H9 (cell line): Measurements from ENCODE around the gene TBC1D7. TPM values are rescaled to one million over a fixed set of nuclear protein-coding genes. Genes with fewer than 3 reads are reported as not detected.

Experiments used
- DNase-seq: peaks from one replicate; pipeline ENCODE4 v3.0.0-alpha.2; 2017
- H2AFZ ChIP-seq: one replicate; pipeline ENCODE4 v1.6.1; 2013; ENCODE audit warnings: mild to moderate bottlenecking, low read length, control low read depth, moderate library complexity
- H2AK5ac ChIP-seq: 2 replicates; pipeline ENCODE4 v1.6.1; 2013; ENCODE audit warnings: low read length, control low read depth, mixed read lengths; ENCODE audit not compliant: insufficient read length
- H2BK120ac ChIP-seq: one replicate; pipeline ENCODE4 v1.6.1; 2013; ENCODE audit warnings: low read depth, mild to moderate bottlenecking, low read length, control low read depth, inconsistent platforms; ENCODE audit not compliant: poor library complexity, severe bottlenecking
- H2BK12ac ChIP-seq: 2 replicates; pipeline ENCODE4 v1.6.1; 2013; ENCODE audit warnings: low read length, control low read depth, mixed read lengths, low read depth; ENCODE audit not compliant: insufficient read length
- H2BK15ac ChIP-seq: 2 replicates; pipeline ENCODE4 v1.6.1; 2013; ENCODE audit warnings: low read depth, low read length, control low read depth
- H2BK20ac ChIP-seq: one replicate; pipeline ENCODE4 v1.6.1; 2013; ENCODE audit warnings: low read depth, mild to moderate bottlenecking, low read length, control low read depth, inconsistent platforms; ENCODE audit not compliant: poor library complexity, severe bottlenecking
- H2BK5ac ChIP-seq: 2 replicates; pipeline ENCODE4 v1.6.1; 2013; ENCODE audit warnings: low read length, control low read depth, mixed read lengths; ENCODE audit not compliant: insufficient read length
- H3K14ac ChIP-seq: 2 replicates; pipeline ENCODE4 v1.6.1; 2013; ENCODE audit warnings: low read length, control low read depth; ENCODE audit not compliant: insufficient read depth
- H3K18ac ChIP-seq: 2 replicates; pipeline ENCODE4 v1.6.1; 2013; ENCODE audit warnings: low read depth, mild to moderate bottlenecking, mixed read lengths, low read length, control low read depth; ENCODE audit not compliant: insufficient read length
- H3K23ac ChIP-seq: 2 replicates; pipeline ENCODE4 v1.6.1; 2013; ENCODE audit warnings: low read length, control low read depth, mixed read lengths, low read depth; ENCODE audit not compliant: insufficient read length
- H3K23me2 ChIP-seq: 2 replicates; pipeline ENCODE4 v1.6.1; 2013; ENCODE audit warnings: low read depth, mild to moderate bottlenecking, mixed read lengths, low read length, control low read depth; ENCODE audit not compliant: insufficient read length, poor library complexity, severe bottlenecking
- H3K27ac ChIP-seq: 2 replicates; pipeline ENCODE4 v1.5.1; 2013; ENCODE audit warnings: low read length, control low read depth, mixed read lengths, low read depth; ENCODE audit not compliant: insufficient read length
- H3K27me3 ChIP-seq: 2 replicates; pipeline ENCODE4 v1.6.1; 2013; ENCODE audit warnings: low read length, control low read depth, inconsistent platforms; ENCODE audit not compliant: insufficient read depth
- H3K4ac ChIP-seq: 2 replicates; pipeline ENCODE4 v1.6.1; 2013; ENCODE audit warnings: low read depth, mild to moderate bottlenecking, control low read depth, inconsistent platforms, low read length, moderate library complexity
- H3K4me1 ChIP-seq: 2 replicates; pipeline ENCODE4 v1.6.1; 2013; ENCODE audit warnings: low read length, control low read depth, inconsistent platforms; ENCODE audit not compliant: insufficient read depth
- H3K4me2 ChIP-seq: 2 replicates; pipeline ENCODE4 v1.6.1; 2013; ENCODE audit warnings: low read length, control low read depth, mixed read lengths; ENCODE audit not compliant: insufficient read length, insufficient read depth
- H3K56ac ChIP-seq: 2 replicates; pipeline ENCODE4 v1.6.1; 2013; ENCODE audit warnings: low read depth, mild to moderate bottlenecking, mixed read lengths, low read length, control low read depth; ENCODE audit not compliant: insufficient read length
- H3K79me1 ChIP-seq: 2 replicates; pipeline ENCODE4 v1.6.1; 2013; ENCODE audit warnings: low read depth, mild to moderate bottlenecking, moderate library complexity, low read length, control low read depth, inconsistent platforms; ENCODE audit not compliant: insufficient read depth, poor library complexity, severe bottlenecking
- H3K79me2 ChIP-seq: 2 replicates; pipeline ENCODE4 v1.6.1; 2013; ENCODE audit warnings: low read length, control low read depth, inconsistent platforms; ENCODE audit not compliant: insufficient read depth
- H3K9ac ChIP-seq: 2 replicates; pipeline ENCODE4 v1.6.1; 2013; ENCODE audit warnings: low read length, control low read depth, mixed read lengths; ENCODE audit not compliant: insufficient read length; ENCODE audit errors: extremely low read depth
- H3K9me3 ChIP-seq: one replicate; pipeline ENCODE4 v1.6.1; 2013; ENCODE audit warnings: low read depth, low read length, inconsistent platforms; ENCODE audit not compliant: control insufficient read depth
- H3T11ph ChIP-seq: one replicate; pipeline ENCODE4 v1.6.1; 2013; ENCODE audit warnings: mild to moderate bottlenecking, low read length, control low read depth, inconsistent platforms
- H4K20me1 ChIP-seq: one replicate; pipeline ENCODE4 v1.6.1; 2013; ENCODE audit not compliant: control insufficient read depth, insufficient read length, insufficient read depth
- H4K5ac ChIP-seq: 2 replicates; pipeline ENCODE4 v1.6.1; 2013; ENCODE audit warnings: low read depth, mild to moderate bottlenecking, mixed read lengths, low read length, control low read depth; ENCODE audit not compliant: insufficient read length
- H4K8ac ChIP-seq: replicated peaks from 2 replicates; pipeline ENCODE4 v1.6.1; 2013; ENCODE audit warnings: low read length, control low read depth, mixed read lengths, low read depth; ENCODE audit not compliant: insufficient read length
- H4K91ac ChIP-seq: 2 replicates; pipeline ENCODE4 v1.6.1; 2013; ENCODE audit warnings: low read depth, mild to moderate bottlenecking, moderate library complexity, mixed read lengths, low read length, control low read depth; ENCODE audit not compliant: insufficient read length
- H3K27ac Mint-ChIP-seq, 3 experiments: 2 replicates in 2 of 3; 3 replicates in 1 of 3; pipeline ENCODE4 v1.8.0; 2020 to 2021; ENCODE audit warnings: mixed read lengths in 3 of 3, mild to moderate bottlenecking in 1 of 3, moderate library complexity in 1 of 3
- H3K27me3 Mint-ChIP-seq: 2 replicates; pipeline ENCODE4 v1.8.0; 2021; ENCODE audit warnings: low read depth, mild to moderate bottlenecking, moderate library complexity, mixed read lengths
- H3K36me3 Mint-ChIP-seq, 3 experiments: 2 replicates in 2 of 3; 3 replicates in 1 of 3; pipeline ENCODE4 v1.8.0; 2020 to 2021; ENCODE audit warnings: low read depth in 3 of 3, mixed read lengths in 3 of 3; ENCODE audit not compliant: insufficient read depth in 1 of 3
- H3K4me1 Mint-ChIP-seq, 2 experiments: 2 replicates each; pipeline ENCODE4 v1.8.0; 2020; ENCODE audit warnings: mixed read lengths in 2 of 2
- H3K4me3 Mint-ChIP-seq, 2 experiments: 2 replicates in 1 of 2; 3 replicates in 1 of 2; pipeline ENCODE4 v1.8.0; 2020 to 2021; ENCODE audit warnings: mild to moderate bottlenecking in 2 of 2, mixed read lengths in 2 of 2, moderate library complexity in 1 of 2
- H3K9me3 Mint-ChIP-seq, 2 experiments: 2 replicates in 1 of 2; 3 replicates in 1 of 2; pipeline ENCODE4 v1.8.0; 2020; ENCODE audit warnings: mild to moderate bottlenecking in 2 of 2, mixed read lengths in 2 of 2, moderate library complexity in 1 of 2
- CTCF ChIP-seq: fragments of 200-600 bp; sonication (generic); conservative IDR thresholded peaks from 3 replicates; pipeline ENCODE4 v1.8.0; 2021; ENCODE audit warnings: antibody characterized with exemption, mild to moderate bottlenecking
- WGBS: extraction: QIAGEN DNeasy Blood & Tissue Kit; methylation state at CpG from one replicate; pipeline ENCODE4 v1.1.7; 2013; ENCODE audit warnings: missing lambda C conversion rate, low lambda C conversion rate, mixed read lengths; ENCODE audit not compliant: insufficient read length; ENCODE audit errors: extremely low coverage; 5-methylcytosine and 5-hydroxymethylcytosine counted together
- total RNA-seq: library from RNA; stranded (reverse); gene quantifications from 2 replicates; pipeline ENCODE4 v1.2.1, GENCODE V29; 2021

TBC1D7 gene
- total RNA-seq, 1 experiment from 2014 or later: 33.9 TPM

DNA sequence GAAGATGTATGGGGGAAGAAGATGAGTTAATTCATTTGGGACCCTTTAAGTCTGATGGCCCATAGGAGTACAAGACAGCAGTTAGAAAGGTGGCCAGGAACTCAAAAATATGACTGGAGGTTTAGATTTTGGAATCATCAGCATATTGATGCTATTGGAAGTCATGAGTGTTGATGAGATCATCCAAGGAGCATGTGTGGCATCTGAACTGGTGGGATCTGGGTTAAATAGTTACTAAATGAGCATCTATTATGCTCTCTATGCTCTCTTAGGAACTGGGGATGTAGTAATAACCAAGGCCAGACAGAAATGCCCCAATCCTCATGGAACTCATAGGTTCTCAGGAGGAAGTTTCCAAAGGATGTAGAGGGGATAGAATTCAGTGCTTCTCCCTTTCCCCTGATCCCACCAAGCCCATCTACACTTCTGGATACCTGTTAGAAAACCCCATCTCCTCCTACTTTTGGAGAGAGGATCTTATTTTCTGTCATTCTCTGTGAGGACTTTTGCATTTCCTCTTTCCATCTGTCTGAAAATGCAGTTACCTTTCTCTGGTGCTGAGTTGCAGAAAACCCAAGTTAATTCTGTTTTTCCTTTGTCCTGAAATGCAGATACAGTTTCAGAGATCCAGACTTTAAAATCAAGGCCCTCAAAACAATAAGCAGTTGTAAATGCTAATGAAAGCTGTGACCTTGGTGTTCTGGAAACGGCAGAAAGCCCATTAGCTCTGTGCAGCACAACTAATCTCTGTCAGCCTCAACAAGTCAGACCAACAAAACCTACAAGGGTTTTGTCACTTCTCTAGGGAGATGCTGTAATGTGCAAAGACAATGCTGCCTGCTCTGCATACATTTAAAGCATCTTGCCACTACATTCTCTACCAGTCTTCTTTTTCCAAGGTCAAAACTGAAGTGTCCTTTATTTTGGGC, 65.8 kb downstream of the TBC1D7 start:
- Histone ChIP-seq H3K79me1 (no peaks in the 10 kb centered on the region), H4K5ac (no peak overlapping the region), H3K23ac (no peak overlapping the region), H3K27ac (no peak overlapping the region), H2BK5ac (no peak overlapping the region), H3K4ac (no peak overlapping the region), H3K23me2 (no peaks in the 10 kb centered on the region), H3K4me2 (no peak overlapping the region), H3K4me1 (no peaks in the 10 kb centered on the region), H4K8ac (no peak overlapping the region), H4K91ac (no peak overlapping the region), H2AK5ac (no peak overlapping the region), H3K79me2 (no peaks in the 10 kb centered on the region), H3K9me3 (no peaks in the 10 kb centered on the region), H4K20me1 (no peaks in the 10 kb centered on the region), H3K27me3 (no peaks in the 10 kb centered on the region), H2BK12ac (no peak overlapping the region), H2BK15ac (no peak overlapping the region), H2BK120ac (no peak overlapping the region), H3K56ac (no peak overlapping the region), H3K14ac (no peak overlapping the region), H2BK20ac (no peak overlapping the region), H3K9ac (no peak overlapping the region), H2AFZ (no peak overlapping the region), H3K18ac (no peak overlapping the region), H3T11ph (no peak overlapping the region)
- Mint-ChIP-seq H3K9me3 (peaks cover 6 to 10% of the 10 kb centered on the region in 2 experiments; a peak in 3 of 5 replicates), H3K27ac (no peak overlapping the region), H3K4me3 (no peak overlapping the region), H3K4me1 (peaks cover 3 to 15% of the 10 kb centered on the region in 2 experiments; a peak in 3 of 4 replicates), H3K36me3 (peaks cover 12 to 14% (median 13%) of the 10 kb centered on the region in 3 experiments), H3K27me3 (peaks cover 1% of the 10 kb centered on the region; the same call in 1 of the 2 replicates)
- no peak for DNase-seq
- no peak for TF ChIP-seq CTCF
- WGBS: no CpG with 5 or more reads among the region's 1 CpG
